Right atrium auricular region (tissue), 2 donors: ENCODE results near the gene ZNG1F. TPM values are rescaled to one million over a fixed set of nuclear protein-coding genes. Genes with fewer than 3 reads are reported as not detected.
"Not testable (repeated sequence)": the region's sequence is repeated elsewhere in the genome, so short reads cannot be mapped to it uniquely, and the experiment has no call there.

Source experiments
- DNase-seq: peaks from one replicate; pipeline ENCODE4 v3.0.0-alpha.2; 2019; ENCODE audit warnings: low spot score
- H3K27ac ChIP-seq, 2 donors: fragments of 200-600 bp; sonication (generic); 1 replicate in 1 of 2; 2 replicates in 1 of 2; pipeline ENCODE4 v1.5.1; 2016 to 2019
- H3K27me3 ChIP-seq, 2 donors: fragments of 200-600 bp; sonication (generic); one replicate each; pipeline versions ENCODE4 v1.5.1 to v1.6.0; 2017 to 2019
- H3K36me3 ChIP-seq: fragments of 200-600 bp; sonication (generic); one replicate; pipeline ENCODE4 v1.5.1; 2016
- H3K4me1 ChIP-seq, 2 donors: fragments of 200-600 bp; sonication (generic); one replicate each; pipeline versions ENCODE4 v1.5.1 to v1.6.0; 2017 to 2019
- H3K4me3 ChIP-seq, 2 donors: fragments of 200-600 bp; sonication (generic); 1 replicate in 1 of 2; 2 replicates in 1 of 2; pipeline ENCODE4 v1.5.1; 2017 to 2019; ENCODE audit warnings: mild to moderate bottlenecking in 1 of 2, moderate library complexity in 1 of 2
- H3K9me3 ChIP-seq, 2 donors: fragments of 200-600 bp; sonication (generic); one replicate each; pipeline ENCODE4 v1.5.1; 2019
- CTCF ChIP-seq, 2 donors: fragments of 200-600 bp; sonication (generic); IDR thresholded peaks; one replicate each; pipeline ENCODE4 v1.5.1; 2019; ENCODE audit warnings: antibody characterized with exemption in 2 of 2
- total RNA-seq, 2 donors: library from RNA; depleted of rRNA; stranded (reverse); fragments of >200 nt; gene quantifications; one replicate each; pipeline ENCODE4 v1.1.0, GENCODE V29; 2016

The ZNG1F gene
- 1 to 10 TPM; 1.2 to 1.8 TPM for total RNA-seq

DNA sequence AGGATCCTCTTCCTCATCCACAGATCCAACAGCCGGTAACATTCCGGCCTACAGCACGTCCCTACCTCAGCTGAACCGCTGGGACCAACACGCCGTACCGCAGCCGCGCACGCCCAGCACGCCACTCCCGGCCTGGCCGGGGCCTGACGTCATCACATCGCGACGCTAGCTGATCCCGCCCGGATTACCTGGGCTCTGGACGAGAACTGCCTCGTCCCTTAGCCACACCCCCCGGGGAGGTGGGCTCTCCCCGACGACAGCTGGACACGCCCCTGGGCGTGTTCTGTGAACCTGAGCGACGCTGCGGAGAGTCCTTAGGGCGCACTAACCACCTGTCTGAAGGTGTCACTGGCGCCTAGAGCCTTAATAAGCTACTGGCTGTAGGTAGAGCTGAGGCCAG is at the start of gene ZNG1F:
Gene ZNG1F, minus strand, starts transcription at position 101 of the 400 bp plus-strand sequence. Its CDS starts 59 bp downstream, at position 42.
- not testable (repeated sequence) for H3K27ac ChIP-seq, H3K27me3 ChIP-seq, H3K36me3 ChIP-seq, H3K9me3 ChIP-seq, H3K4me1 ChIP-seq, H3K4me3 ChIP-seq, DNase-seq

GRCh38 chr9:41237110-41237749 is 48.1 kb upstream of the ZNG1F start:
- H3K27ac ChIP-seq, DNase-seq, H3K36me3 ChIP-seq, H3K27me3 ChIP-seq, H3K4me1 ChIP-seq: not testable (repeated sequence)
- H3K4me3 ChIP-seq = peak overlapping the region in 1 of 2 donors; percentile 24
- peaks cover 0 to 10% of the 10 kb centered on the region in 2 donors for H3K9me3 ChIP-seq

DNA sequence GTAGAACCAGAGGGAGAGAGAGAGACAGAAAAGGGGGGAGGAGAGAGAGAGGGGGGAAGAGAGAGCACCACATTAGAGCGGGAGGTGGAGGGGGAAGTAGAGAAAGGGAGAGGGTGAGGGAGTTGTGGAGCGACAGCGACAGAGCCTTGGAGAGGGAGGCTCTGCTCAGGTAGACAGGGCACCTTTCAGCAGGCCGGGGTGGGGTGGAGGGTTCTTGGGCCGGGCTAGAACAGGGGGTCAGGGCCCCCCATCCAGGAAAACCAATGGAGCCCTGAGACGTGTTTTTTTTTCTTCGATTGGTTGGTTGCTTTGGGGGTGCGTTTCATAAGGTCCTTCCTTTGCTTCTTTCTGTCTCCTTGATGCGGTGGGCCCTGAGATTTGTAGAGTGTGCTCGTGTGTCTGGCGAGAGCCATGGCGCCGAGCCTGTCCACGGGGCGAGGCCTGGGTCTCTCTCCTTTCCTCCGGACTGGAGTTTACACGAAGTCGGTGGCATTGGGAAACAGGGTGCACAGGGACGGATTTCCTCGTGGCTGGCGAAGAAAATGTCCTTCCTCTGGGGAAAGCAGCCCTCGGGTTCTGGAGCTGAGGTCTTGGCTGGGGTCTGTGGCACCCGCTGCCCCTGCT is 47.5 kb upstream of the ZNG1F start:
- H3K27ac ChIP-seq, H3K27me3 ChIP-seq, DNase-seq, H3K4me1 ChIP-seq, H3K36me3 ChIP-seq, H3K4me3 ChIP-seq: not testable (repeated sequence)
- peaks cover 0 to 10% of the 10 kb centered on the region in 2 donors for H3K9me3 ChIP-seq

- DNase-seq, H3K4me3 ChIP-seq, H3K36me3 ChIP-seq, H3K27ac ChIP-seq, H3K4me1 ChIP-seq, H3K27me3 ChIP-seq: not testable (repeated sequence)
- H3K9me3 ChIP-seq = peaks cover 0 to 10% of the 10 kb centered on the region in 2 donors
Observed at GRCh38 chr9:41234811-41235805, 46.0 kb upstream of the ZNG1F start.

DNA sequence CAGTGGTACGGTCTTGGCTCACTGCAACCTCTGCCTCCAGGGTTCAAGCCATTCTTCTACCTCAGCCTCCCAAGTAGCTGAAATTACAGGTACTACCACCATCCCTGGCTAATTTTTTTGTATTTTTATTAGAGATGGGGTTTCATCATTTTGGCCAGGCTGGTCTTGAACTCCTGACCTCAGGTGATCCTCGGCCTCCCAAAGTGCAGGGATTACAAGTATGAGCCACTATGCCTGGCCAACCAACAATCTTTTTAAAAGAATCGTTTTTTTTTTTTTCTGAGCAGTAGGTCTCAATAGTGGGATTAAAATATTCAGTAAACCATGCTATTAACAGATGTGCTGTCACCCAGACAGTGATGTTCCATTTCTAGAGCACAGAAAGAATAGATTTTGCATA is 45.1 kb upstream of the ZNG1F start:
- not testable (repeated sequence) for H3K36me3 ChIP-seq, H3K27me3 ChIP-seq, DNase-seq

DNA sequence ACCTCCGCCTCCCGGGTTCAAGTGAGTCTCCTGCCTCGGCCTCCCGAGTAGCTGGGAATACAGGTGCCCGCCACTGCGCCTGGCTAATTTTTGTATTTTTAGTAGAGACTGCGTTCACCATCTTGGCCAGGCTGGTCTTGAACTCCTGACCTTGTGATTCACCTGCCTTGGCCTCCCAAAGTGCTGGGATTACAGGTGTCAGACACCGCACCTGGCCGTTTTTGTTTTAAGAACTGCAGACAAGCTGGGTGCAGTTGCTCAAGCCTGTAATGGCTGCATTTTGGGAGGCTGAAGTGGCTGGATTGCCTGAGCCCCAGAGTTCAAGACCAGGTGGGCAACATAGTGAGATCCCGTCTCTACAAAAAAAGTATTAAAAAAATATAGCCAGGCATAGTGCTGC is 43.2 kb upstream of the ZNG1F start:
- H3K27me3 ChIP-seq, H3K36me3 ChIP-seq, H3K27ac ChIP-seq, H3K4me3 ChIP-seq, H3K9me3 ChIP-seq, H3K4me1 ChIP-seq: not testable (repeated sequence)
- DNase-seq = peak; percentile 68

More for the DNA sequence above, 45.1 kb upstream of the ZNG1F start:
- H3K4me1 ChIP-seq, H3K27ac ChIP-seq, H3K9me3 ChIP-seq, H3K4me3 ChIP-seq: not testable (repeated sequence)

DNA sequence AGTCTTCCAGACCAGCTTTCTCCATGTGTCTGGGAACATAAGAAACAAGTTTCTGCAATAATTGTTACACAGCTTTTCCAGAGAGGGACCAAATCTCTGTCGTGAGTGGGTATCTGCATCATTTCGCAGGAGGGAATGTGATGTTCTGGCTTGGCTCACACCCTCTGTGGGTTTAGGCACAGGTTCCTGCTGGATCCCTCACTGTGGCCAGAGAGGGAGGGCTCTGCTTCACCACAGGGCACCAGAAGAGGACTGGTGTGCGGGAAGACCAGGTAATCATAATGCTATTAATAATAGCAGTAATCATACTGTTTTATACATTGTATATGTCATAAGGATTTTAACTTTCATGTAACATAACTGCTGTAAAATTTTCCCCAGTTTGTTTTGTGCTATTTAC is 41.3 kb upstream of the ZNG1F start:
- H3K4me3 ChIP-seq, DNase-seq, H3K9me3 ChIP-seq, H3K27me3 ChIP-seq, H3K36me3 ChIP-seq, H3K27ac ChIP-seq, H3K4me1 ChIP-seq: not testable (repeated sequence)

DNA sequence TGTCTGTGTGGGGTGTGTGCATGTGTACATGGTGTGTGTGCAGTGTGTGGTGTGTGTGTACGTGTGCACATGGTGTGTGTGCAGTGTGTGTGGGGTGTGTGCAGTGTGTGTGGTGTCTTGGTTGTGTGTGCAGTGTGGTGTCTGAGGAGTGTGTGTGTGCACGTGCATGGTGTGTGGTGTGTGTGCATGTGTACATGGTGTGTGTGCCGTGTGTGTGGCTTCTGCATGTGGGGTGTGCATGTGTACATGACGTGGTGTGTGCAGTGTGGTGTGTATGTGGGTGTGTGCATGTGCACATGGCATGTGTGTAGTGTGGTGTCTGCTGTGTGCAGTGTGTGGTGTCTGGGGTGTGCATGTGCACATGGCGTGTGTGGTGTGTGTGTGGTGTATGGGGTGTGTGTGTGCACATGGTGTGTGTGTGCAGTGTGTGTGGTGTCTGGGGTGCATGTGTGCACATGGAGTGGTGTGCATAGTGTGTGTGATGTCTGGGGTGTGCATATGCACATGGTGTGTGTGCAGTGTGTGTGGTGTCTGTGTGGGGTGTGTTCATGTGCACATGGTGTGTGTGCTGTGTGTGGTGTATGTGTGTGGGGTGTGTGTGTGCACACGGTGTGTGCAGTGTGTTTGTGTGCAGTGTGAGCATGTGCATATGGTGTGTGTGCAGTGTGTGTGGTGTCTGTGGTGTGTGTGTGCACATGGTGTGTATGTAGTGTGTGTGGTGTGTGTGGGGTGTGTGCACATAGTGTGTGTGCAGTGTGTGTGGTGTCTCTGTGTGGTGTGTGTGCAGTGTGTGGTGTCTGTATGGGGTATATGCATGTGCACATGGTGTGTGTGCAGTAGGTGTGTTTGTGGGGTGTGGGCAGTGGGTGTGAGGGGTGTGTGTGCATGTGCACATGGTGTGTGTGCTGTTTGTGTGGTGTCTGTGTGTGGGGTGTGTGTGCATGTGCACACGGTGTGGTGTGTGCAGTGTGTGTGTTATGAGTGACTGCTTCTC is 40.6 kb upstream of the ZNG1F start:
- TF ChIP-seq CTCF (IDR thresholded peaks at IDR 0.05) = no peak
- DNase-seq = no peak
- H3K4me1 ChIP-seq = no peaks in the 10 kb centered on the region

DNA sequence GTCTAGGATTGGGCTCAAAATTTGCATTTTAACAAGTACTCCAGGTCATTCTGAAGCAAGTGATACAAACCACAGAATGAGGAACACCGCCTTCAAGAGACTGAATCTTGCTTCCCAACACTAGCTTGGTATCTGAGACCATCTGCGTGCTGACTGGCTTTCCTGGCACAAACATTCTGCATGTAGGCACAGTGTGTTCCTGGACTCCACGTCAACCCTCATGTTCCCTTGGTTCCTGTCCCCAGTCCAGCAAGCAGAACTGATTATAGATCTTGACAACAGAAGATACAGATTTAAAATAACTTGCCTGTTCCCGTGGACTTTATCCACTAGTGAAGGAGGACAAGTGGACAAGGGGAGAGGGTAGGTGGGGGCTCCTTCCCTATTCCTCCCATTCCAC is 30.7 kb upstream of the ZNG1F start:
- not testable (repeated sequence) for H3K27ac ChIP-seq, H3K9me3 ChIP-seq, H3K27me3 ChIP-seq, H3K4me1 ChIP-seq, H3K36me3 ChIP-seq, DNase-seq, H3K4me3 ChIP-seq

More for the DNA sequence above, 40.6 kb upstream of the ZNG1F start:
- Histone ChIP-seq H3K9me3 (peaks cover 0 to 2% of the 10 kb centered on the region in 2 donors), H3K27me3 (no peaks in the 10 kb centered on the region), H3K4me3 (no peak overlapping the region), H3K27ac (no peak overlapping the region), H3K36me3 (no peaks in the 10 kb centered on the region)

GRCh38 chr9:41188439-41188838 is 678 bp downstream of the ZNG1F start:
- DNase-seq, H3K4me1 ChIP-seq, H3K4me3 ChIP-seq, H3K27ac ChIP-seq, H3K36me3 ChIP-seq, H3K27me3 ChIP-seq, H3K9me3 ChIP-seq: not testable (repeated sequence)

- H3K27me3 ChIP-seq, DNase-seq, H3K9me3 ChIP-seq, H3K4me1 ChIP-seq, H3K27ac ChIP-seq, H3K4me3 ChIP-seq, H3K36me3 ChIP-seq: not testable (repeated sequence)
Observed at GRCh38 chr9:41174994-41175393, 14.1 kb downstream of the ZNG1F start.

- not testable (repeated sequence) for H3K36me3 ChIP-seq, DNase-seq, H3K4me3 ChIP-seq, H3K9me3 ChIP-seq, H3K4me1 ChIP-seq, H3K27ac ChIP-seq, H3K27me3 ChIP-seq
Observed at GRCh38 chr9:41150116-41150515, 39.0 kb downstream of the ZNG1F start.
